BE2C (cell line): ENCODE results near the gene NFYA.

ENCODE experiments used
- DNase-seq: peaks from one replicate; pipeline ENCODE4 v3.0.0-alpha.2; 2020
- H3K27me3 ChIP-seq: fragments of 250-450 bp; sonication (Bioruptor Pico); 2 replicates; pipeline ENCODE4 v1.5.1; 2020; ENCODE audit warnings: mild to moderate bottlenecking
- H3K36me3 ChIP-seq: fragments of 250-450 bp; sonication (Bioruptor Pico); 2 replicates; pipeline ENCODE4 v1.5.1; 2020; ENCODE audit warnings: mild to moderate bottlenecking
- H3K4me1 ChIP-seq: fragments of 250-450 bp; sonication (Bioruptor Pico); 2 replicates; pipeline ENCODE4 v1.5.1; 2020
- H3K4me3 ChIP-seq: 2 replicates; pipeline ENCODE4 v1.5.1; 2011; ENCODE audit warnings: low read depth, low read length
- H3K9me3 ChIP-seq: fragments of 250-450 bp; sonication (Bioruptor Pico); 2 replicates; pipeline ENCODE4 v1.5.1; 2020
- TF ChIP-seq, protein P1 (sequence below): IDR thresholded peaks from 2 replicates; pipeline ENCODE4 v1.5.1; 2012; ENCODE audit warnings: mild to moderate bottlenecking, low read depth, low read length

The NFYA gene

DNA sequence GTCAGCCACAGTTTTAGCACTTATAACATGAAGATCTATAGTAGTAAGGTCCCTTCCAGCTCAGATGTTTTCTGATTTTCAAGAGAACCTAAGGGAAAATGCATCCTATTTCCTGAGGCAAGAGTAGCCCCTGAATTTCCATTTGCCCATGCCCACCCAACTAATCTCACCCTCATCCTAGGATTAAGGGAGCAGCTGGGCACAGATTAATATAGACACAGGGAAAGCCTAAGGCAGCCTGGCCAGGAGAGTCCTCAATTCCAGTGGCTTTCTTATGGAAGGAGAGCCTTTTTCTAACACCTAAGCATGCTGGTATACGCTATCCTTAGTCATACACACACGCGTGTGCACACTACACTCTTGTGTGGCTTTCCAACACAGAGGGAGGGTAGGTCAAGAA lies 18.3 kb upstream of the NFYA start:
- no peaks in the 10 kb centered on the region for H3K9me3 ChIP-seq
- H3K36me3 ChIP-seq = no peaks in the 10 kb centered on the region
- H3K4me1 ChIP-seq = no peaks in the 10 kb centered on the region
- DNase-seq = no peak
- H3K4me3 ChIP-seq = no peak overlapping the region
- H3K27me3 ChIP-seq = no peaks in the 10 kb centered on the region
- TF ChIP-seq, protein P1, sequence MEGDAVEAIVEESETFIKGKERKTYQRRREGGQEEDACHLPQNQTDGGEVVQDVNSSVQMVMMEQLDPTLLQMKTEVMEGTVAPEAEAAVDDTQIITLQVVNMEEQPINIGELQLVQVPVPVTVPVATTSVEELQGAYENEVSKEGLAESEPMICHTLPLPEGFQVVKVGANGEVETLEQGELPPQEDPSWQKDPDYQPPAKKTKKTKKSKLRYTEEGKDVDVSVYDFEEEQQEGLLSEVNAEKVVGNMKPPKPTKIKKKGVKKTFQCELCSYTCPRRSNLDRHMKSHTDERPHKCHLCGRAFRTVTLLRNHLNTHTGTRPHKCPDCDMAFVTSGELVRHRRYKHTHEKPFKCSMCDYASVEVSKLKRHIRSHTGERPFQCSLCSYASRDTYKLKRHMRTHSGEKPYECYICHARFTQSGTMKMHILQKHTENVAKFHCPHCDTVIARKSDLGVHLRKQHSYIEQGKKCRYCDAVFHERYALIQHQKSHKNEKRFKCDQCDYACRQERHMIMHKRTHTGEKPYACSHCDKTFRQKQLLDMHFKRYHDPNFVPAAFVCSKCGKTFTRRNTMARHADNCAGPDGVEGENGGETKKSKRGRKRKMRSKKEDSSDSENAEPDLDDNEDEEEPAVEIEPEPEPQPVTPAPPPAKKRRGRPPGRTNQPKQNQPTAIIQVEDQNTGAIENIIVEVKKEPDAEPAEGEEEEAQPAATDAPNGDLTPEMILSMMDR = no peak

DNA sequence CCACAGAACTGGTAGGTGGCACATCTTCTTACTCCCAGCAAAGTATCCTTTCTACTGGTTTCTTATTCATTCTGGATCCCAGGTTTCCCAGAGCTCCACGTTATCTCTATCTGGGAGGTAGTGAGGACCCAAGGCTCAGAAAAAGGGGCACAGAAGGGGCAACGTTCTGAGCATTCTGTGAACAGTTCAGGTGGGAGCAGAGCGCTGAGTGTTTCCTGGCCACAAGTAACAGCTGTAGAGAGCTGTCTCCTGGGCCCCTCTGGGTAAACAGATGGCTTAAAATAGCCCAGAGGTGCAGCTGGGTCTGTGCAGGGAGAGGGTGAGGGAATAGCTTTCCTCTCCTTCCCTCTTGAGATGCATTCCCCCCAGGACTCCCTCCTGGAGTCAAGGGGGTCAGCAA lies 17.6 kb upstream of the NFYA start:
- H3K27me3 ChIP-seq = no peaks in the 10 kb centered on the region
- H3K4me1 ChIP-seq = no peaks in the 10 kb centered on the region
- H3K4me3 ChIP-seq = no peak overlapping the region
- TF ChIP-seq, protein P1 = no peak
- DNase-seq = no peak
- no peaks in the 10 kb centered on the region for H3K36me3 ChIP-seq
- no peaks in the 10 kb centered on the region for H3K9me3 ChIP-seq

- H3K4me1 ChIP-seq = no peaks in the 10 kb centered on the region
- TF ChIP-seq, protein P1 = no peak
- H3K4me3 ChIP-seq = no peak overlapping the region
Measured at GRCh38 chr6:41056768-41057490, 15.8 kb upstream of the NFYA start.

DNA sequence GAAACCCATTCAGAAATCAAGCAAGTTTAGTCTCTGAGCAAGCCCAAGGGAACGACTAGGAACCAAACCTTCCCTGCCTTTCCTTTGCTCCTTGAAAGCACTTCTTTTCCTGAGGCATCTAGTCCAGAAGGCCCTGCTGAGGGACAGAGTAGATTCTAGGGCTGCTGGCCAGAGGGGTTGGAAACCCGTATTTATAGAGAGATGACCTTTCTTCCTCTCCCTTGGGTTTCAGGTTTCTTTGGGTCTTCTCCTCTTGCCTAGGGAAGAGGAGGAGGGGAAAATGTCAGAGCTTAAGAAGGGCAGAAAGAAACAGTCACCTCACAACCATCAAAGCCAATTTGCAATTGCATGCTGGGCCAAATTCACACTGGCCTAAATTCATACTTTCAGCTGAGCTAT lies 14.0 kb upstream of the NFYA start:
- Histone ChIP-seq H3K4me3 (no peak overlapping the region), H3K4me1 (no peaks in the 10 kb centered on the region), H3K36me3 (no peaks in the 10 kb centered on the region), H3K27me3 (no peaks in the 10 kb centered on the region), H3K9me3 (no peaks in the 10 kb centered on the region)
- TF ChIP-seq, protein P1 = no peak
- DNase-seq = no peak

More at GRCh38 chr6:41056768-41057490, 15.8 kb upstream of the NFYA start:
- Histone ChIP-seq H3K36me3 (no peaks in the 10 kb centered on the region), H3K27me3 (no peaks in the 10 kb centered on the region), H3K9me3 (no peaks in the 10 kb centered on the region)
- DNase-seq = no peak

DNA sequence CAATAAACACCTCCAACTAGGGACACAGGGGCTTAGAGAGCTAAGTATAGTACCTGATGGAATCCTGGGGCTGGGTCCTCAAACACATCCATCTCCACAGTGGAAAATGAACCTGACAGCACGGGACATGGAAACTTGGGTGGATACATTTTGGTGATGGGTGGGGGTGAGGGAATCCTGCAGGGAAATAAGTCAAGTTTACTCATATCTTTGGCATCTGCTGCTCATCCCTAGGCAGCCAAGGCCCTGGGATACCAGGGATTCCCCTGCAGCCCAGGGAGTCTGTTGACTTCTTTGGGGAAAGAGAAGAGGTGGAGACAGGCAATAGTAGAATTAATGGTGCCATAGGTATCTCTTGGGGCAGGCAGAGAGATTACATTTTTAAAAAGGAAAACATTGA lies 13.2 kb upstream of the NFYA start:
- Histone ChIP-seq H3K27me3 (no peaks in the 10 kb centered on the region), H3K4me3 (no peak overlapping the region), H3K36me3 (no peaks in the 10 kb centered on the region; the same call in 1 of the 2 replicates), H3K9me3 (no peaks in the 10 kb centered on the region), H3K4me1 (no peaks in the 10 kb centered on the region)
- TF ChIP-seq, protein P1 = no peak
- no peak for DNase-seq

DNA sequence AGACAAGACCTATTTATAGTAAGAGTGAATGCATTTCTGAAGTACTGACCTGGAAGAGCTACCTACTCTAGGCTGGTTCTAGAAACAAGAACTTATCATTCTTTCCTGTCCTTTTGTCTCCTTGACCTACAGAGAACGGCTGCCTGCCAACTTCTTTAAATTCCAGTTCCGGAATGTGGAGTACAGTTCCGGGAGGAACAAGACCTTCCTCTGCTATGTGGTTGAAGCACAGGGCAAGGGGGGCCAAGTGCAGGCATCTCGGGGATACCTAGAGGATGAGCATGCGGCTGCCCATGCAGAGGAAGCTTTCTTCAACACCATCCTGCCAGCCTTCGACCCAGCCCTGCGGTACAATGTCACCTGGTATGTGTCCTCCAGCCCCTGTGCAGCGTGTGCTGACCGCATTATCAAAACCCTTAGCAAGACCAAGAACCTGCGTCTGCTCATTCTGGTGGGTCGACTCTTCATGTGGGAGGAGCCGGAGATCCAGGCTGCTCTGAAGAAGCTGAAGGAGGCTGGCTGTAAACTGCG lies 11.5 kb upstream of the NFYA start:
- Histone ChIP-seq H3K36me3 (no peaks in the 10 kb centered on the region; the same call in 1 of the 2 replicates), H3K4me3 (no peak overlapping the region), H3K27me3 (no peaks in the 10 kb centered on the region), H3K9me3 (no peaks in the 10 kb centered on the region), H3K4me1 (no peaks in the 10 kb centered on the region)
- DNase-seq = no peak
- TF ChIP-seq, protein P1 = no peak
